WI38 (cell line): ENCODE measurements around the gene TFDP1.

ENCODE experiments used
- H3K4me3 ChIP-seq: 2 replicates; pipeline ENCODE4 v1.5.1; 2011; ENCODE audit warnings: low read depth, mild to moderate bottlenecking, control low read depth, low read length
- TF ChIP-seq, protein P1 (sequence below): IDR thresholded peaks from 2 replicates; pipeline ENCODE4 v1.5.1; 2012; ENCODE audit warnings: low read depth, mild to moderate bottlenecking, control low read depth, low read length

The TFDP1 gene

DNA sequence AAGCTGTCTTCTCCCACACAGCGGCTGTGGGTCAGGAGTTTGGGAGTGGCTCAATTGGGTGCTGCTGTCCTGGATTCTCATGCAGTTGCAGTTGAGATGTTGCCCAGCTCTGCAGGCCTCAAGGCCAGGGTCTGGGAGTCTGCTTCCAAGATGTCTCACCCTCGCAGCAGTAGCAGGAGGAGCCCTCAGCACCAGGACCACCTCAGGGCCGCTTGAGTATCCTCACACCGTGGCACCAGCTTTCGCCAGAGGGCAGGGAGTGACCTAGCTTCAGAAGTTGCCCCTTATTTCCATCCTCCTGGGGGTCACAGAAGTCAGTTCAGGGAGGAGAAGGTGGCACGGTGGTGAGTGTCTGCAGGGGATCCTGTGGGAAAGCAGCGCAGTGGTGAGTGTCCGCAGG, 20.9 kb downstream of the TFDP1 start:
- TF ChIP-seq, protein P1, sequence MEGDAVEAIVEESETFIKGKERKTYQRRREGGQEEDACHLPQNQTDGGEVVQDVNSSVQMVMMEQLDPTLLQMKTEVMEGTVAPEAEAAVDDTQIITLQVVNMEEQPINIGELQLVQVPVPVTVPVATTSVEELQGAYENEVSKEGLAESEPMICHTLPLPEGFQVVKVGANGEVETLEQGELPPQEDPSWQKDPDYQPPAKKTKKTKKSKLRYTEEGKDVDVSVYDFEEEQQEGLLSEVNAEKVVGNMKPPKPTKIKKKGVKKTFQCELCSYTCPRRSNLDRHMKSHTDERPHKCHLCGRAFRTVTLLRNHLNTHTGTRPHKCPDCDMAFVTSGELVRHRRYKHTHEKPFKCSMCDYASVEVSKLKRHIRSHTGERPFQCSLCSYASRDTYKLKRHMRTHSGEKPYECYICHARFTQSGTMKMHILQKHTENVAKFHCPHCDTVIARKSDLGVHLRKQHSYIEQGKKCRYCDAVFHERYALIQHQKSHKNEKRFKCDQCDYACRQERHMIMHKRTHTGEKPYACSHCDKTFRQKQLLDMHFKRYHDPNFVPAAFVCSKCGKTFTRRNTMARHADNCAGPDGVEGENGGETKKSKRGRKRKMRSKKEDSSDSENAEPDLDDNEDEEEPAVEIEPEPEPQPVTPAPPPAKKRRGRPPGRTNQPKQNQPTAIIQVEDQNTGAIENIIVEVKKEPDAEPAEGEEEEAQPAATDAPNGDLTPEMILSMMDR, result no peak
- no peak overlapping the region for H3K4me3 ChIP-seq

DNA sequence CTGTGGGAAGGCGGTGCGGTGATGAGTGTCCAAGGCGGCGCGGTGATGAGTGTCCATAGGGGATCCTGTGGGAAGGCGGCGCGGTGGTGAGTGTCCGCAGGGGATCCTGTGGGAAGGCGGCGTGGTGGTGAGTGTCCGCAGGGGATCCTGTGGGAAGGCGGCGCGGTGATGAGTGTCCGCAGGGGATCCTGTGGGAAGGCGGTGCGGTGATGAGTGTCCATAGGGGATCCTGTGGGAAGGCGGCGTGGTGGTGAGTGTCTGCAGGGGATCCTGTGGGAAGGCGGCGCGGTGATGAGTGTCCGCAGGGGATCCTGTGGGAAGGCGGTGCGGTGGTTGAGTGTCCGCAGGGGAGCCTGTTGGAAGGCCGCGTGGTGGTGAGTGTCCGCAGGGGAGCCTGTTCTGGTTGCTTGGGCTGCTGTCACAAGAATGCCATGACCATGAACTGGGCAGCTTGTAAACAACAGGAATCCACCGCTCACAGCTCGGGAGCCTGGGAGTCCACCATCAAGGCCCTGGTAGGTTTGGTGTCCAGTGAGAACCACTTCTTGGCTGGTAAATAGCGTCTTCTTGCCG, 21.4 kb downstream of the TFDP1 start:
- H3K4me3 ChIP-seq, result no peak overlapping the region
- TF ChIP-seq, protein P1, result no peak

DNA sequence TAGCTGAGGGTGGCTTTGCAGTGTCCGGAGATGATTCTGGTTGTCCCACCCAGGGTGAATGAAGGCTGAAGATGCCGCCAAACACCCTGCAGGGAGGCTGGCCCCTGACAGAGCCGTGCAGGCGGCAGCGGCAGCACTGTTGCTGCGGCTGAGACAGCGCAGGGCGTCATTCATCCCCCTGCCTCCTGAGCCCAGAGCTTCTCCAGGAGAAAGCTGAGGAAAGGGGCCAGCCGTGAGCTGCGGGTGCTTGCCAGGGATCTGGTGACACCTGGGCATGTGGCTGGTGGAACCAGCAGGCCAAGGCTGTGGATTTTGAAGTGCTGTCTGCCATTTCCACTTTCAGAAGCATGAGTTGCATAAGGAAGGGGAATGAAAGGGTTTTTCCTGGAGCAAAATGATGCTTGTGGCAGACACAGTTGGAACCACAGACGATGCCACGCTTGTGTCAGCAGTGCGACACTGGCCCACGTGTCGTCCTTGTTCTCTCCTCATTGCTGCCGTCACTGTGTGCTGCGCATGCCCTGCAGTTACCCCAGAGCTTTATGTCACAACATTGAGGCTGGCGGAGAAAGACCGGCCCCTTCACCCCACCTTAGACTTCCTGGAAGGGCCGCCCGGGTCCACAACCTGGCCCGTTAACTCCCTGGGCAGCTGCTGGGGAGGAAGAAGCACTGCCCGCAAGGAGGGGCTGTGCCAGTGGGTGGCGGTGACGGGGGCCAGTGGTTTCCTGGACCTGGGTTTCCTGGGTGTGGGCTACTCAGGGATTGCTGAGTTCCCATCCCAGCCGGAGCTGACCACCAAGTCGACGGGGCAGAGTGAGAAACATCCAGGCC, 22.7 kb downstream of the TFDP1 start:
- TF ChIP-seq, protein P1, result no peak
- H3K4me3 ChIP-seq, result no peak overlapping the region

DNA sequence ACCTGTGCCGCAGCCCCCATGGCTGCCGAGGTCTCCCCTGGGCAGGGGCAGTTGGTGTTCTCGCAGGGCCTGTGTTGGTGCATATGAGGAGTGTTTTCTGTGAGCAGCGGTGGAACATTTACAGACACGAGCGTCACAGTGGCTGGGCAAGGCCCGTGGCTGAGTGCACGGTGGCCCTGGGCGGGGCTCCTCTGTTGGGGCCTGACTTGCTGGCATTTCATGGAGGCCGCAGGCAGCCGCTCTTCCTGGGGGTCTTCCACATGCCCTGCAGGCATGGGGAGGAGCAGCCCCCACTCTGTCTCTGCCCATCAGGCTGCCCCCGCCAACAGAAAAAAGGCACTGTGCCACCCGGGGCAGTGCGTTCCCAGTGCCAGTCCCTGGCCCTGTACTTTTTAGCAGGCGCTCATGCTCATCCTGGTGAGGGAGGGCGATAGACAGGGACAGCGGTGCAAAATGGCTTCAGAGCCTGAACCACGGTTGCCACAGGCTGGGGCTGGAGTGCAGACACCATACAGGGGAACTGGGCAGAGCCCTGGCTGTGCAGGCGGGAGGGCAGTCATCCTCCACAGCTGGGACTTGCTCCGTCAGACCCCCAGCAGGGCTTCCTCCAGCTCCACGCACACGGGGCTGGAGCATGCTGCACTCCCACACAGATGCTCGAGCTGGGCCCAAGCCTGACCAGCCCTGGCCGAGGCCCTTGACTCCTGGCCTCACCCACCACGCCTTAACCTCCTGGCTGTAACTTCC, 23.5 kb downstream of the TFDP1 start:
- TF ChIP-seq, protein P1, result no peak
- no peak overlapping the region for H3K4me3 ChIP-seq

DNA sequence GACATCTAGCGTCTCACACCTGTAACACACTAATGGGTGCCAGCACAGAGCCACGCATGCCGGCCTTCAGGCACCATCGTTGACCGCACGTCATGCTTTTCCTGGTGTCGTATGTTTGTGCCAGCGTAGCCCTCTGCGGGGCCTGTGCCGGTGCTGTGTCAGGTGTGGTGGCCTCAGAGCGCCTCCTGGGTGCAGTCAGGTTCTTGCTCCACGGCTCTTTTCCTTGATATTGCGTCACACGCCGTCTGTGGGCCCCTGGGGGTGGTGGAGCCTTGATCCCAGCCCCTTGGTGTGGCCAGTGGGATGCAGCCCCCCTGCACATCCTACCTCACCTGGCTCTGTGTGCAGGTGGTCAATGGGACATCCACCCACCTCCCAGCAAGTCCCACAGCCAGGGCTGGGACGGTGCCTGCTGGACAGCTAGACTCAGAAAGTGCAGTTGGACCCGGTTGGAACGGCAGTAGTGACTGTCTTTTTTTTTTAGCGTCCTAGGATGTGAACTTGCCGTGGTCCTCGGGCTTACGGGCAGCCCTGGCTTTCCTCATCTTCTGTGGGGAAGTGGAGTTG, 24.5 kb downstream of the TFDP1 start:
- H3K4me3 ChIP-seq, result no peak overlapping the region
- TF ChIP-seq, protein P1, result no peak

DNA sequence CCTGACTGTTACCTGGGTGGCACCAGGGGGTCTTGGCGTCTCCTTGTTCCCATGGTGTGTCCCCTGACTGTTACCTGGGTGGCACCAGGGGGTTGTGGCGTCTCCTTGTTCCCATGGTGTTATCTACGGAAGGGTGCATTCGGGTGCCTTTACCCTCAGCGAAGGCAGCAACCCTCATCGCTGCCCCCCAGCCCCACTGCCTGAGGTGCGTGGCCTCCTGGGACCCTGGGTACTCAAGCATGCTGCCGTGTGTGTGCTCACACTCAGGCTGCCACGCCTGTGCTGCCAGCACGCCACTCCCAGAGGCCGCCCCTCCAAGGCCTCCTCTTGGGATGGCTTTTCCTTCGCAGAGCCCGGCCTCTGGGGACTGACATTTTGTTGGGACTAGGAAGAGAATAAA, 25.1 kb downstream of the TFDP1 start:
- no peak overlapping the region for H3K4me3 ChIP-seq
- TF ChIP-seq, protein P1, result no peak
